IMR-90 (cell line): ENCODE measurements around the gene SLC7A6. TPM values are rescaled to one million over a fixed set of nuclear protein-coding genes. Genes with fewer than 3 reads are reported as not detected.

ENCODE experiments used
- BHLHE40 ChIP-seq: fragments of 150-350 bp; IDR thresholded peaks from 2 replicates; pipeline ENCODE4 v1.6.1; 2016; ENCODE audit warnings: mild to moderate bottlenecking, low read depth, low read length
- MAFK ChIP-seq: IDR thresholded peaks from 2 replicates; pipeline ENCODE4 v1.6.1; 2012; ENCODE audit warnings: low read depth, low read length, improper control_type of control experiment
- polyA plus RNA-seq, 3 experiments: library from polyadenylated mRNA; depleted of rRNA; stranded (reverse); fragments of >200 nt; gene quantifications; 2 replicates each; pipeline ENCODE4 v1.2.3, GENCODE V29; 2012; ENCODE audit warnings: low replicate concordance in 1 of 3
- total RNA-seq: library from RNA; depleted of rRNA; stranded (reverse); fragments of >200 nt; gene quantifications from 2 replicates; pipeline ENCODE4 v1.2.3, GENCODE V29; 2012
- TF ChIP-seq, protein P1 (sequence below): conservative IDR thresholded peaks from 2 replicates; pipeline ENCODE4 v1.5.1; 2012; ENCODE audit warnings: mild to moderate bottlenecking, low read depth, low read length, improper control_type of control experiment
- TF ChIP-seq, protein P2 (sequence below): fragments of 150-350 bp; IDR thresholded peaks from 2 replicates; pipeline ENCODE4 v1.6.1; 2017; ENCODE audit warnings: mild to moderate bottlenecking, antibody characterized with exemption, low read length, low read depth

Gene SLC7A6
- total and polyA plus RNA-seq, 2 of the 4 experiments (the other 2 are of a cell fraction) = 29.4 to 36.1 TPM

- TF ChIP-seq, protein P1, sequence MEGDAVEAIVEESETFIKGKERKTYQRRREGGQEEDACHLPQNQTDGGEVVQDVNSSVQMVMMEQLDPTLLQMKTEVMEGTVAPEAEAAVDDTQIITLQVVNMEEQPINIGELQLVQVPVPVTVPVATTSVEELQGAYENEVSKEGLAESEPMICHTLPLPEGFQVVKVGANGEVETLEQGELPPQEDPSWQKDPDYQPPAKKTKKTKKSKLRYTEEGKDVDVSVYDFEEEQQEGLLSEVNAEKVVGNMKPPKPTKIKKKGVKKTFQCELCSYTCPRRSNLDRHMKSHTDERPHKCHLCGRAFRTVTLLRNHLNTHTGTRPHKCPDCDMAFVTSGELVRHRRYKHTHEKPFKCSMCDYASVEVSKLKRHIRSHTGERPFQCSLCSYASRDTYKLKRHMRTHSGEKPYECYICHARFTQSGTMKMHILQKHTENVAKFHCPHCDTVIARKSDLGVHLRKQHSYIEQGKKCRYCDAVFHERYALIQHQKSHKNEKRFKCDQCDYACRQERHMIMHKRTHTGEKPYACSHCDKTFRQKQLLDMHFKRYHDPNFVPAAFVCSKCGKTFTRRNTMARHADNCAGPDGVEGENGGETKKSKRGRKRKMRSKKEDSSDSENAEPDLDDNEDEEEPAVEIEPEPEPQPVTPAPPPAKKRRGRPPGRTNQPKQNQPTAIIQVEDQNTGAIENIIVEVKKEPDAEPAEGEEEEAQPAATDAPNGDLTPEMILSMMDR = no peak
- no peak for TF ChIP-seq BHLHE40
- TF ChIP-seq, protein P2, sequence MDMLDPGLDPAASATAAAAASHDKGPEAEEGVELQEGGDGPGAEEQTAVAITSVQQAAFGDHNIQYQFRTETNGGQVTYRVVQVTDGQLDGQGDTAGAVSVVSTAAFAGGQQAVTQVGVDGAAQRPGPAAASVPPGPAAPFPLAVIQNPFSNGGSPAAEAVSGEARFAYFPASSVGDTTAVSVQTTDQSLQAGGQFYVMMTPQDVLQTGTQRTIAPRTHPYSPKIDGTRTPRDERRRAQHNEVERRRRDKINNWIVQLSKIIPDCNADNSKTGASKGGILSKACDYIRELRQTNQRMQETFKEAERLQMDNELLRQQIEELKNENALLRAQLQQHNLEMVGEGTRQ = no peak
- no peak for TF ChIP-seq MAFK
Measured at GRCh38 chr16:68244481-68244902, 19.8 kb upstream of the SLC7A6 start (continued).
